PC-9 (cell line): ENCODE measurements around the gene FBXL13. TPM values are rescaled to one million over a fixed set of nuclear protein-coding genes. Genes with fewer than 3 reads are reported as not detected.
"Not testable (repeated sequence)": the region's sequence is repeated elsewhere in the genome, so short reads cannot be mapped to it uniquely, and the experiment has no call there.

Experiments used
- BruUV-seq: library from RNA; stranded (reverse); fragments of 400-500 nt; replicated peaks from 2 replicates; lab custom pipeline; 2021; lab: Mats Ljungman, UMichigan
- CTCF ChIA-PET: fragments of 300-600 bp; sonication (Branson Sonifier 250); formaldehyde crosslinking; loops from one replicate; lab custom pipeline; 2022; ENCODE audit warnings: antibody characterized with exemption; lab: Charles Lee
- POLR2A ChIA-PET: fragments of 300-600 bp; sonication (Branson Sonifier 250); formaldehyde crosslinking; loops from one replicate; lab custom pipeline; 2022; ENCODE audit warnings: antibody characterized with exemption; ENCODE audit not compliant: unreplicated experiment; lab: Charles Lee
- DNase-seq, 2 experiments: peaks; one replicate each; pipeline versions ENCODE4 v3.0.0 to v3.0.0-alpha.2; 2015 to 2022; ENCODE audit warnings: mixed read lengths in 1 of 2
- H2AFZ ChIP-seq: fragments of 200-600 bp; sonication (generic); 2 replicates; pipeline ENCODE4 v1.8.1; 2017; ENCODE audit warnings: antibody characterized with exemption
- H3F3A ChIP-seq: fragments of 200-600 bp; sonication (generic); 2 replicates; pipeline ENCODE4 v1.8.1; 2017; ENCODE audit warnings: antibody characterized with exemption, mild to moderate bottlenecking, low read depth; ENCODE audit not compliant: insufficient read depth
- H3K27ac ChIP-seq: fragments of 200-600 bp; sonication (generic); 2 replicates; pipeline ENCODE4 v1.6.1; 2016; ENCODE audit warnings: mixed run types
- H3K27me3 ChIP-seq: fragments of 200-600 bp; sonication (generic); 2 replicates; pipeline ENCODE4 v1.6.1; 2016; ENCODE audit warnings: low read depth, mixed run types; ENCODE audit not compliant: insufficient read depth
- H3K36me3 ChIP-seq: fragments of 200-600 bp; sonication (generic); 2 replicates; pipeline ENCODE4 v1.6.1; 2016; ENCODE audit warnings: low read depth, mixed run types
- H3K4me1 ChIP-seq: fragments of 200-600 bp; sonication (generic); replicated peaks from 2 replicates; pipeline ENCODE4 v1.6.1; 2016; ENCODE audit warnings: mixed run types; ENCODE audit not compliant: insufficient read depth
- H3K4me2 ChIP-seq: fragments of 200-600 bp; sonication (generic); 2 replicates; pipeline ENCODE4 v1.6.1; 2017; ENCODE audit warnings: mixed run types
- H3K4me3 ChIP-seq: fragments of 200-600 bp; sonication (generic); 2 replicates; pipeline ENCODE4 v1.6.1; 2016; ENCODE audit warnings: mixed run types
- H3K79me2 ChIP-seq: fragments of 200-600 bp; sonication (generic); 2 replicates; pipeline ENCODE4 v1.6.1; 2017; ENCODE audit warnings: low read depth, mixed run types
- H3K9me2 ChIP-seq: fragments of 200-600 bp; sonication (generic); 2 replicates; pipeline ENCODE4 v1.8.1; 2017; ENCODE audit warnings: mild to moderate bottlenecking; ENCODE audit not compliant: insufficient read depth
- H3K9me3 ChIP-seq: fragments of 200-600 bp; sonication (generic); 2 replicates; pipeline ENCODE4 v1.8.1; 2016; ENCODE audit warnings: low read depth; ENCODE audit not compliant: insufficient read depth
- H4K20me1 ChIP-seq: fragments of 200-600 bp; sonication (generic); 2 replicates; pipeline ENCODE4 v1.8.1; 2017; ENCODE audit not compliant: insufficient read depth
- intact Hi-C: fragments of 100-400 bp; cut with micrococcal nuclease; formaldehyde crosslinking; loops from one replicate; pipeline ENCODE4 v1.10.0; 2022; ENCODE audit not compliant: unreplicated experiment
- total RNA-seq: library from RNA; stranded (reverse); gene quantifications from 2 replicates; pipeline ENCODE4 v1.2.3, GENCODE V29; 2021

The FBXL13 gene
- total RNA-seq, 1 experiment from 2014 or later, result 19.4 TPM

- H3K4me3 ChIP-seq, DNase-seq, H3K9me3 ChIP-seq, H3K9me2 ChIP-seq, H3K4me2 ChIP-seq, POLR2A ChIA-PET, H3K36me3 ChIP-seq, H3F3A ChIP-seq, H2AFZ ChIP-seq, H4K20me1 ChIP-seq, H3K79me2 ChIP-seq, CTCF ChIA-PET, H3K4me1 ChIP-seq, H3K27me3 ChIP-seq, BruUV-seq, H3K27ac ChIP-seq: not testable (repeated sequence)
- intact Hi-C loops, result loop anchor here (5.0 kb wide), 1 partner anchor 299 kb away; no protein-coding TSS in a partner anchor
Measured at GRCh38 chr7:102763295-102763905, 311.2 kb downstream of the FBXL13 start.

Other genes starting within 250 kb of the FBXL13 start
- not detected in 2 replicates for gene LRRC17, start 161.8 kb downstream of the FBXL13 start, total RNA-seq
- 53.3 and 66.0 TPM in 2 replicates for gene ARMC10, start 344 bp upstream of the FBXL13 start, total RNA-seq
- 22.6 TPM in 2 replicates for gene NAPEPLD, start 74.3 kb upstream of the FBXL13 start, total RNA-seq
- gene PMPCB, start 222.6 kb upstream of the FBXL13 start, total RNA-seq, result 72.2 and 78.1 TPM in 2 replicates